H1 (cell line): ENCODE measurements around the gene BTBD9. TPM values are rescaled to one million over a fixed set of nuclear protein-coding genes. Genes with fewer than 3 reads are reported as not detected.

ENCODE experiments used
- CTCF ChIA-PET: fragments of 300-600 bp; sonication (Branson Sonifier 250); formaldehyde crosslinking; loops from one replicate; lab custom pipeline; 2021; ENCODE audit not compliant: partially characterized antibody; lab: Charles Lee
- POLR2A ChIA-PET: fragments of 300-600 bp; sonication (Branson Sonifier 250); formaldehyde crosslinking; loops from one replicate; lab custom pipeline; 2021; ENCODE audit warnings: inconsistent platforms; ENCODE audit not compliant: partially characterized antibody; lab: Charles Lee
- DNase-seq, 2 experiments: peaks; one replicate each; pipeline versions ENCODE4 v3.0.0 to v3.0.0-alpha.2; 2010 to 2022; ENCODE audit warnings: low spot score in 2 of 2, low read depth in 1 of 2, mixed read lengths in 1 of 2
- FAIRE-seq: peaks from 2 replicates; lab custom pipeline; 2011; peaks lifted over from hg19 to GRCh38; lab: Jason Lieb, UNC
- H2AFZ ChIP-seq: 2 replicates; pipeline ENCODE4 v1.8.1; 2012; ENCODE audit warnings: low read length, inconsistent platforms
- H2AK5ac ChIP-seq: 2 replicates; pipeline ENCODE4 v1.6.1; 2013; ENCODE audit warnings: low read depth, low read length
- H2BK120ac ChIP-seq: replicated peaks from 2 replicates; pipeline ENCODE3; 2013; ENCODE audit warnings: low read depth, low read length, inconsistent platforms
- H2BK12ac ChIP-seq: 2 replicates; pipeline ENCODE4 v1.6.1; 2013; ENCODE audit warnings: low read depth, low read length
- H2BK15ac ChIP-seq: 2 replicates; pipeline ENCODE4 v1.6.1; 2013; ENCODE audit warnings: low read length
- H2BK20ac ChIP-seq: 2 replicates; pipeline ENCODE4 v1.6.1; 2013; ENCODE audit warnings: low read length
- H2BK5ac ChIP-seq: 2 replicates; pipeline ENCODE4 v1.6.1; 2013; ENCODE audit warnings: low read depth, low read length
- H3K14ac ChIP-seq: 2 replicates; pipeline ENCODE4 v1.6.1; 2013; ENCODE audit warnings: inconsistent platforms; ENCODE audit not compliant: insufficient read length
- H3K18ac ChIP-seq: 2 replicates; pipeline ENCODE4 v1.6.1; 2013; ENCODE audit warnings: low read length; ENCODE audit errors: extremely low read depth
- H3K23ac ChIP-seq: 2 replicates; pipeline ENCODE4 v1.6.1; 2013; ENCODE audit warnings: inconsistent platforms; ENCODE audit not compliant: insufficient read length
- H3K23me2 ChIP-seq: 2 replicates; pipeline ENCODE4 v1.6.1; 2013; ENCODE audit warnings: low read depth, low read length
- H3K27ac ChIP-seq: 2 replicates; pipeline ENCODE4 v1.6.1; 2011; ENCODE audit warnings: low read depth, low read length, inconsistent platforms
- H3K27me3 ChIP-seq, 4 experiments: replicated peaks in 1 of 4; 1 replicate in 1 of 4; 2 replicates in 3 of 4; pipeline versions ENCODE4 v1.6.1 to v1.8.1; 2011 to 2013; ENCODE audit warnings: low read length in 3 of 4, mild to moderate bottlenecking in 3 of 4, inconsistent platforms in 2 of 4, mixed read lengths in 2 of 4, moderate library complexity in 1 of 4; ENCODE audit not compliant: control insufficient read depth in 3 of 4, insufficient read depth in 3 of 4; ENCODE audit errors: extremely low read depth in 1 of 4
- H3K36me3 ChIP-seq, 4 experiments: 2 replicates each; pipeline versions ENCODE4 v1.6.1 to v1.8.1; 2011 to 2013; ENCODE audit warnings: mild to moderate bottlenecking in 4 of 4, low read length in 3 of 4, moderate library complexity in 2 of 4, control low read depth in 1 of 4, inconsistent platforms in 1 of 4; ENCODE audit not compliant: insufficient read depth in 4 of 4, control insufficient read depth in 2 of 4
- H3K4ac ChIP-seq: replicated peaks from 2 replicates; pipeline ENCODE3; 2013; ENCODE audit warnings: low read length, low read depth, mixed read lengths, inconsistent platforms; ENCODE audit not compliant: insufficient read length
- H3K4me1 ChIP-seq, 4 experiments: replicated peaks in 1 of 4; 1 replicate in 1 of 4; 2 replicates in 3 of 4; pipeline versions ENCODE4 v1.6.1 to v1.8.1; 2011 to 2013; ENCODE audit warnings: low read length in 3 of 4, inconsistent platforms in 2 of 4, mixed read lengths in 1 of 4; ENCODE audit not compliant: insufficient read depth in 4 of 4, control insufficient read depth in 3 of 4
- H3K4me2 ChIP-seq, 2 experiments: 2 replicates each; pipeline versions ENCODE4 v1.6.1 to v1.8.1; 2011 to 2013; ENCODE audit warnings: low read depth in 2 of 2, low read length in 2 of 2, control low read depth in 1 of 2, inconsistent platforms in 1 of 2, mild to moderate bottlenecking in 1 of 2; ENCODE audit not compliant: insufficient read depth in 1 of 2
- H3K4me3 ChIP-seq, 4 experiments: fragments of 200-600, 300-600 bp in 1 of 4; sonication (generic), shearing (Covaris generic), sonication (Bioruptor Twin) in 1 of 4; 2 replicates each; pipeline versions ENCODE4 v1.5.1 to v1.8.1; 2011 to 2016; ENCODE audit warnings: low read length in 4 of 4, low read depth in 3 of 4, control low read depth in 2 of 4, inconsistent platforms in 2 of 4, mild to moderate bottlenecking in 2 of 4, mixed read lengths in 1 of 4, moderate library complexity in 1 of 4; ENCODE audit not compliant: insufficient read depth in 2 of 4; ENCODE audit errors: extremely low read depth in 1 of 4
- H3K56ac ChIP-seq: replicated peaks from 2 replicates; pipeline ENCODE3; 2013; ENCODE audit warnings: low read depth, mild to moderate bottlenecking, mixed read lengths, low read length, inconsistent platforms; ENCODE audit not compliant: insufficient read length
- H3K79me1 ChIP-seq: 2 replicates; pipeline ENCODE4 v1.6.1; 2013; ENCODE audit warnings: low read depth, low read length, control low read depth
- H3K79me2 ChIP-seq, 2 experiments: 2 replicates each; pipeline versions ENCODE4 v1.6.1 to v1.8.1; 2012 to 2013; ENCODE audit warnings: low read length in 2 of 2, mild to moderate bottlenecking in 2 of 2, inconsistent platforms in 1 of 2; ENCODE audit not compliant: insufficient read depth in 2 of 2, control insufficient read depth in 1 of 2
- H3K9ac ChIP-seq, 4 experiments: replicated peaks in 1 of 4; 1 replicate in 1 of 4; 2 replicates in 3 of 4; pipeline versions ENCODE4 v1.6.1 to v1.8.1; 2011 to 2013; ENCODE audit warnings: low read depth in 3 of 4, low read length in 3 of 4, control low read depth in 2 of 4, mild to moderate bottlenecking in 2 of 4, moderate library complexity in 2 of 4, inconsistent platforms in 1 of 4; ENCODE audit errors: extremely low read depth in 1 of 4
- H3K9me3 ChIP-seq, 2 experiments: 2 replicates each; pipeline versions ENCODE4 v1.6.1 to v1.8.1; 2012 to 2013; ENCODE audit warnings: mild to moderate bottlenecking in 2 of 2, moderate library complexity in 2 of 2, control low read depth in 1 of 2, inconsistent platforms in 1 of 2, low read depth in 1 of 2, low read length in 1 of 2, mixed read lengths in 1 of 2; ENCODE audit not compliant: insufficient read depth in 2 of 2
- H4K20me1 ChIP-seq, 2 experiments: replicated peaks in 1 of 2; 2 replicates each; pipeline versions ENCODE3 to v1.8.1; 2011 to 2013; ENCODE audit warnings: inconsistent platforms in 2 of 2, low read length in 2 of 2, mild to moderate bottlenecking in 1 of 2; ENCODE audit not compliant: insufficient read depth in 2 of 2, control insufficient read depth in 1 of 2
- H4K5ac ChIP-seq: 2 replicates; pipeline ENCODE4 v1.6.1; 2013; ENCODE audit warnings: low read length, low read depth, mixed read lengths, inconsistent platforms; ENCODE audit not compliant: insufficient read length
- H4K8ac ChIP-seq: 2 replicates; pipeline ENCODE4 v1.8.0; 2013; ENCODE audit warnings: mild to moderate bottlenecking, moderate library complexity, low read length, inconsistent platforms; ENCODE audit not compliant: insufficient read depth; ENCODE audit errors: extremely low read depth
- H4K91ac ChIP-seq: replicated peaks from 2 replicates; pipeline ENCODE3; 2013; ENCODE audit warnings: low read length, mixed read lengths, inconsistent platforms; ENCODE audit not compliant: insufficient read length
- BRCA1 ChIP-seq: IDR thresholded peaks from 2 replicates; pipeline ENCODE4 v1.6.1; 2012; ENCODE audit warnings: low read depth, low read length, improper control_type of control experiment
- EGR1 ChIP-seq: IDR thresholded peaks from 2 replicates; pipeline ENCODE4 v1.6.1; 2011; ENCODE audit warnings: low read depth, low read length, borderline replicate concordance
- EP300 ChIP-seq, 2 experiments: IDR thresholded peaks; 1 replicate in 1 of 2; 2 replicates in 1 of 2; pipeline ENCODE4 v1.6.1; 2011 to 2012; ENCODE audit warnings: low read depth in 2 of 2, low read length in 2 of 2, mild to moderate bottlenecking in 2 of 2, borderline replicate concordance in 1 of 2, inconsistent platforms in 1 of 2, moderate library complexity in 1 of 2
- JUN ChIP-seq: IDR thresholded peaks from 2 replicates; pipeline ENCODE4 v1.6.1; 2011; ENCODE audit warnings: low read depth, mild to moderate bottlenecking, improper control_type of control experiment, low read length
- JUND ChIP-seq: IDR thresholded peaks from 2 replicates; pipeline ENCODE4 v1.6.1; 2011; ENCODE audit warnings: mild to moderate bottlenecking, improper control_type of control experiment, low read length
- KDM5A ChIP-seq: fragments of 200-600 bp; IDR thresholded peaks from 2 replicates; pipeline ENCODE4 v1.7.1; 2012; ENCODE audit warnings: mild to moderate bottlenecking, low read length, inconsistent platforms, mixed read lengths
- TAF1 ChIP-seq: IDR thresholded peaks from 2 replicates; pipeline ENCODE4 v1.6.1; 2011; ENCODE audit warnings: mild to moderate bottlenecking, low read depth, low read length
- TEAD4 ChIP-seq: IDR thresholded peaks from 2 replicates; pipeline ENCODE4 v1.6.1; 2012; ENCODE audit warnings: low read depth, low read length, inconsistent platforms, mixed read lengths
- WGBS, 2 experiments: shearing (Covaris generic) in 1 of 2; methylation state at CpG; one replicate each; pipeline versions ENCODE4 v1.1.6 to v1.1.7; 2013 to 2015; ENCODE audit warnings: low lambda C conversion rate in 2 of 2, mixed read lengths in 2 of 2, inconsistent platforms in 1 of 2, low coverage in 1 of 2, missing lambda C conversion rate in 1 of 2; ENCODE audit not compliant: insufficient replicate concordance in 2 of 2, insufficient coverage in 1 of 2, insufficient read length in 1 of 2; ENCODE audit errors: extremely low coverage in 1 of 2, missing lambda C conversion rate in 1 of 2; 5-methylcytosine and 5-hydroxymethylcytosine counted together
- polyA plus RNA-seq, 7 experiments: library from polyadenylated mRNA; depleted of rRNA in 3 of 7; stranded (reverse) in 5 of 7; unstranded in 2 of 7; fragments of >200 nt in 5 of 7; fragments of 200-250 nt in 2 of 7; gene quantifications; 1 replicate in 5 of 7; 2 replicates in 1 of 7; 4 replicates in 1 of 7; pipeline versions ENCODE4 v1.2.1 to v1.2.3, GENCODE V29; 2011 to 2013; ENCODE audit warnings: missing spikeins in 2 of 7, mixed read lengths in 2 of 7
- total RNA-seq: library from RNA; stranded (reverse); fragmentation: NEBNext Ultra II Directional; extraction: Animal tissue kit (Norgen Biotek cat#: 25700); gene quantifications from 2 replicates; pipeline ENCODE4 v1.2.1, GENCODE V29; 2021

Gene BTBD9
- total and polyA plus RNA-seq, 2 of the 8 experiments (the other 6 are each of a cell fraction or from before 2014, with no cell fraction given), result 0.92 to 4.1 TPM

- Histone ChIP-seq H3K4me1 (peaks cover 4 to 13% (median 10%) of the 10 kb centered on the region in 4 experiments; a peak in 5 of 7 replicates), H2BK20ac (no peak overlapping the region), H3K4me2 (peak overlapping the region; percentile 27 to 43; a peak in 3 of 4 replicates), H2BK12ac (no peak overlapping the region), H2AFZ (peak overlapping the region; percentile 36; the same call in 1 of the 2 replicates), H4K8ac (no peak overlapping the region), H4K91ac (no peak overlapping the region), H3K56ac (no peak overlapping the region), H3K9me3 (no peaks in the 10 kb centered on the region), H3K4ac (no peak overlapping the region), H3K79me1 (no peaks in the 10 kb centered on the region), H4K5ac (no peak overlapping the region), H3K4me3 (no peak overlapping the region), H2AK5ac (no peak overlapping the region), H2BK120ac (no peak overlapping the region), H3K27me3 (no peaks in the 10 kb centered on the region), H2BK5ac (no peak overlapping the region), H4K20me1 (no peaks in the 10 kb centered on the region), H3K27ac (peak overlapping the region; percentile 46), H3K14ac (no peak overlapping the region), H3K18ac (no peak overlapping the region), H3K36me3 (no peaks in the 10 kb centered on the region), H3K23ac (no peak overlapping the region), H3K23me2 (no peaks in the 10 kb centered on the region), H3K9ac (no peak overlapping the region), H3K79me2 (no peaks in the 10 kb centered on the region), H2BK15ac (no peak overlapping the region)
- ChIA-PET CTCF (interaction anchor here (0.6 to 1.0 kb wide), 4 partner anchors 27 to 1100 kb away, joined by 3 read pairs; no protein-coding TSS in a partner anchor), POLR2A (interaction anchor here (1.2 kb wide), 1 partner anchor 8 kb away, joined by 3 read pairs; no protein-coding TSS in a partner anchor)
- WGBS, 2 experiments, result 53% methylated on average over 1 of the region's 1 CpG; no CpG with 5 or more reads in 1 of the 2 experiments
- DNase-seq, result peak in 1 of 2 experiments; percentile 25
- no peak for FAIRE-seq
- TF ChIP-seq TEAD4 (0 out of 2 replicates have a peak, but pooled peaks have one; percentile 23), EP300 (IDR thresholded peaks at IDR 0.05; ENCODE audit: borderline replicate concordance in 1 of 2, low read depth in 2 of 2, low read length in 2 of 2) (no peak), KDM5A (no peak), JUND (peak; percentile 62; the same call in 1 of the 2 replicates), EGR1 (no peak), JUN (0 out of 2 replicates have a peak, but pooled peaks have one; percentile 35), TAF1 (no peak), BRCA1 (no peak)
Observed at GRCh38 chr6:38262026-38262425, 377.7 kb downstream of the BTBD9 start.
